Stimulated activated CD8-positive, alpha-beta memory T cell treated with anti-CD3 and anti-CD28 coated beads, Interleukin-7, amount 100 ng/mL, for 48 hours (primary cell): Measurements from ENCODE around the gene COX14.
"Not testable (repeated sequence)": the region's sequence is repeated elsewhere in the genome, so short reads cannot be mapped to it uniquely, and the experiment has no call there.

Experiments
- DNase-seq, 2 donors: peaks; one replicate each; pipeline ENCODE4 v3.0.0-alpha.2; 2020; ENCODE audit warnings: low read depth in 1 of 2; ENCODE audit errors: extremely low read depth in 1 of 2

Gene COX14

GRCh38 chr12:50107416-50108268, 4.4 kb upstream of the COX14 start:
- no peak for DNase-seq

GRCh38 chr12:50109319-50109718, 2.7 kb upstream of the COX14 start:
- DNase-seq, result no peak

GRCh38 chr12:50110127-50110761, 1.8 kb upstream of the COX14 start:
- DNase-seq, result no peak

- DNase-seq, result no peak
These were observed 1.2 kb upstream of the COX14 start for GRCh38 chr12:50110762-50111351.

GRCh38 chr12:50111395-50111692, 692 bp upstream of the COX14 start:
- DNase-seq, result no peak

GRCh38 chr12:50112456-50113218, 601 bp downstream of the COX14 start:
- DNase-seq, result no peak

GRCh38 chr12:50117057-50117622, 5.1 kb downstream of the COX14 start:
- no peak for DNase-seq

- DNase-seq, result no peak
These were observed 7.4 kb downstream of the COX14 start for GRCh38 chr12:50119387-50119786.

GRCh38 chr12:50120521-50120920, 8.5 kb downstream of the COX14 start:
- no peak for DNase-seq

GRCh38 chr12:50120953-50121352, 8.9 kb downstream of the COX14 start:
- no peak for DNase-seq

GRCh38 chr12:50121641-50122040, 9.6 kb downstream of the COX14 start:
- DNase-seq, result no peak

- DNase-seq, result no peak
These were observed 11.2 kb downstream of the COX14 start for GRCh38 chr12:50123203-50123602.

GRCh38 chr12:50127546-50127945, 15.5 kb downstream of the COX14 start:
- no peak for DNase-seq

GRCh38 chr12:50129290-50129689, 17.3 kb downstream of the COX14 start:
- DNase-seq, result no peak

- no peak for DNase-seq
These were observed 20.6 kb downstream of the COX14 start for GRCh38 chr12:50132505-50133135.

GRCh38 chr12:50142993-50143392, 31.0 kb downstream of the COX14 start:
- DNase-seq, result no peak

GRCh38 chr12:50145439-50145838, 33.4 kb downstream of the COX14 start:
- no peak for DNase-seq

- DNase-seq, result no peak
These were observed 35.2 kb downstream of the COX14 start for GRCh38 chr12:50147281-50147680.

- DNase-seq, result not testable (repeated sequence)
These were observed 36.0 kb downstream of the COX14 start for GRCh38 chr12:50148011-50148410.

GRCh38 chr12:50149311-50149710, 37.3 kb downstream of the COX14 start:
- DNase-seq, result no peak
